D341Med (cell line): ENCODE data around the gene ICOS.
"Not testable (repeated sequence)": the region's sequence is repeated elsewhere in the genome, so short reads cannot be mapped to it uniquely, and the experiment has no call there.

ENCODE experiments used
- DNase-seq: peaks from one replicate; pipeline ENCODE4 v3.0.0; 2012; ENCODE audit warnings: low spot score

ICOS gene

DNA sequence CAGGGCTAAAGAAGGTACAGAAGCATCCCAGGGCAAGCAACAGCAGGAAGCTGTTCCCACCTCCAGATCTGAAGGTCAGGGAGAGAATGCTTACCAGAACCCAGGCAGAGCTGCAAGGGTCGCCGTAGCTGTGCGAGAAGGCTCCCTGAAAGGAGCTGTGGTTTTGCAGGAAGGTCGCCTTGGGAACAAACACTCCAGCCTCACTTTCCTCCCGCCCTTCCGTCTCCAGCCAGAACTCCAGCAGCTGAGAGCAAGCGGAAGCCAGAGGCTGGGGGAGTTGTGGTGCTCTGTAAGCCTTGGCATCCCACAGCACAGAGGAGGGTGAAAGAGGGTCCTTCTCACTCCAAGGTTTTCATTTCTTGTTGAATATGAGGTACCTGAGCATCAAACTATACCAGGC lies 18.3 kb upstream of the ICOS start:
- no peak for DNase-seq

GRCh38 chr2:203918839-203919238 lies 17.7 kb upstream of the ICOS start:
- DNase-seq = no peak

- DNase-seq = no peak
Observed at GRCh38 chr2:203925512-203926158, 10.9 kb upstream of the ICOS start.

DNA sequence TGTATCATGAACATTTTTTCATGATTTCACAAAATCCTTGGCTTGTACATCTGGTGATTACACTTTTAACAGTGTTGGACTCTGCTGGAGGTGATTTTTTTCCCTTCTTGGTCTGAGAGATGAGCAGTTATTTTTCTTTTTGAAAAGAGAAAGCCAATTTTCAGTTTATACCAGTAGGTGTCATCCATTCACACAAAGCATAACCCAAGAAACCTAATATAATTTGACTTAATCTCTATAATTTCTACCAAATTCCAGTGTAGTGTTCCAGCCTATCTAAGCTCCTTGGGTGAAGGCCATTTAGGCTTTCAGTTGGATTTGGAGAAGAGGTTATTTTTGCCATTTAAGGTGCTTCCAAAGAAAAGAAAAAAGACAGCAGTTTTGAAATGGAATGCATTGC lies 7.7 kb upstream of the ICOS start:
- DNase-seq = no peak

DNA sequence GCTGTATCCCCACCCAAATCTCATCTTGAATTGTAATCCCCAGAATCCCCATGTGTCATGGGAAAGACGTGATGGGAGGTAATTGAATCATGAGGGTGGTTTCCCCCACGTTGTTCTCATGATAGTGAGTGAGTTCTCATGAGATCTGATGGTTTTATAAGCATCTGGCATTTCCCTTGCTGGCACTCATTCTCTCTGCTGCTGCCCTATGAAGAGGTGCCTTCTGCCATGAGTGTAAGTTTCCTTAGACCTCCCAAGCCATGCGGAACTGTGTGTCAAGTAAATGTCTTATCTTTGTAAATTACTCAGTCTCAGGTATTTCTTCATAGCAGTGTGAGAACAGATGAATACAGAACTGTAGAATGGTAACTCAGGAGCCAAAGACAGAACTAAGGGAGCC lies 5.3 kb upstream of the ICOS start:
- not testable (repeated sequence) for DNase-seq

- no peak for DNase-seq
Observed at GRCh38 chr2:203934041-203934492, 2.5 kb upstream of the ICOS start.

- no peak for DNase-seq
Observed at GRCh38 chr2:203934711-203935438, 1.7 kb upstream of the ICOS start.

DNA sequence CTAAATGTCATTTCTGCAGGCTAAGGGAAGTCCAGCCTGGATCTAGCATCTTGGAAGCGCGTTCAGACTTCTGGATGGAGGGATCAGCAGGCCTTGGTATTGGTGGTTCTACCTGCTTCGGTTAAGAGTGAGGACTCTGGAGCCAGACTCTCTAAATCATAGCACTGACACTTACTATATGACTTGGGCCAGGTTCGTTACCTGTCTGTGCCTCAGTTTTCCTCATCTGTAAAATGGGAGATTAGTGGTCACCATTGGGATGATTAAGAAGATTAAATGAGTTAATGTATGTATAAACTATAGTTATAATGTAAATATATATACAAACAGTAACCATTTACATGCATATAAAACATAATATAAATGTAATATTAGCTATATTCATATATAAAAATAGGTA lies 995 bp upstream of the ICOS start:
- DNase-seq = no peak

DNA sequence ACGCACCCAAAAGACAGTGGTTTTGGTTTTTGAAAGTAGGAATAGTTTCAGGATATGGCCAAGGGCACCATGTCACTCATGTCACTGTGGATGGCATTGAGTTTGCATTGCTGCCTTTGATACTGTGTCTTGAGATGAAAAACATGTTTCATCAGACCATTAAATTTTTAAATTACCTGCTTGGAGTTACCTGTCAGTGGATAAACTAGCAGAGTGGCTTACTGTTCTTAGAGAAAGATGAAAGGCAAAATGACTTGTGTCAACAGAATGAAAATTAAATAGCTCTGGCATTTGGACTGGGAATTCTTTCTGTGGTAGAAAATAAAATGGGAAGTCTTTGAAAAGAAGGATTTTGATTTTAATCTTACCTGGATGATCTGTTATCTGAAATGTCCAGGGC lies 386 bp downstream of the ICOS start:
- DNase-seq = no peak

DNA sequence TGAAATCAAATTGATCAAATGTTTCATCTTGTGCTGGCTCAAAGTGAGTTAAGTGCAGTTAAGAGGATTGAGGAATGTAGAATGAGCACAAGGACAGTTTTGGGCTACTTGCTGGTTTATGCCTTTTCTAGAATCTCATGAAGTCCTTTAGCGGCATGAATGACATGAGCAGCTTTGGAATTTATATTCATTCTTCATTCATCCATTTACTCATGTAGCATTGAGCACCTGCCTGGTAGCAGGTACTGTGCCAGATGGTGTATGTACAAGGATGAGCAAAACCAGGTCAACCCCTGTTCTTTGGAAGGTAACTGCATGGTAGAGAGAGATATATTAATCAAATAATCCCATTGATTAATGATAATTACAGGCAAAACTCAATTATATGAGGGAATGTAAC lies 1.2 kb downstream of the ICOS start:
- DNase-seq = no peak

DNA sequence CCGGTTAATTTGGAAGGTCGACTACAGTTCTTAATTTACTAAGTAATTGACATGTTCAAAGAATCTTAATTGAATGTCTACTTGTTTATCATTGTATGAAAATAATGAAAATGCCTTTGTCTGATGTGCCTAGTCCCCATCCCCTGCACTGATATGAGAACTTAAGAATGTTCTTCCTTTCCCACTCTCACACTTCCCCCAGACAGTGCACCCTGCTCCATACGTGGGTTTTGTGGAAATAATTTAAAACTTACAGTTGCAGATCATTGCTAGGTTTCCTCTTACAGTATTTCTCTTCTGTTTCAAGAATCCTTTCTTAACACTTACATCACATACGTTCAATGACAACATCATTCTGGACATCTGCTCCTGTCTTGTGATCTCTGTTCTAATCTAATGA lies 3.5 kb downstream of the ICOS start:
- DNase-seq = no peak

- DNase-seq = not testable (repeated sequence)
Observed at GRCh38 chr2:203943493-203944382, 7.2 kb downstream of the ICOS start.

DNA sequence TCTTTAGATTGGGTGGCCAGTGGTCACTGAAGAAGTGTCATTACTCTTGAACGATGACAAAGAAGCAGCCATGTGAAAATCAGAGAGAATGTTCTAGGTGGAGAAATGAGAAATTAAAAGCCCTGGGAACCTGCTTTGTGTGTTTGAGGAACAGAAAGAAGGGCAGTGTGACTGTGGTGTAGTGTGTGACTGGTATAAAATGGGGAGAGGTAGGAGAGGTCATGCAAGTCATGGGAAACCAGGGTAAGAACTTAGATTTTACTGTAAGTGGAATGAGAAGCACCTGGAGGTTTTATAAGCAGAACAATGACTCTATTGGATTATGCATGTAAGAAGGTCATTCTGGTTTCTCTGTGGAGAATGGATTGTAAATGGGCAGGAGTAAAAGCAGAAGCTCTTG lies 12.2 kb downstream of the ICOS start:
- no peak for DNase-seq

DNA sequence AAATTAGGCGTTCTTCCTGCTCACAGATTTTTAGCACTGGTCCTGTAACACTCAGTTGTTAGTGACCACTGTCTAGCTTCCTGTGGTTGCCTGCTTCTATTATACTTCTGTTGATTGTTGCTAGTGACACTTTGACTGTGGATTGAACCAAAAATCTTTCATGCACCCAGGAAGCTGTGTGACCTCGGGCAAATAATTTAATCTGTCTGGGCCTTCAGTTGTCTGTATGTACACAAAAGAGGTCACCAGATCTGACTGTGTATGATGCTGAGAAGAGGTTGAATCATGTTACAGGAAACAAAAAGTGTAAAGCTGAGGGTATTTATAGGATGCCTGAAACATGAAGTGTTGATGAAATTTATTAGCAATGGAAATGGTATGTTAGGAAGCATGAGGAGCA lies 12.7 kb downstream of the ICOS start:
- DNase-seq = no peak

GRCh38 chr2:203951366-203951902 lies 14.9 kb downstream of the ICOS start:
- no peak for DNase-seq

DNA sequence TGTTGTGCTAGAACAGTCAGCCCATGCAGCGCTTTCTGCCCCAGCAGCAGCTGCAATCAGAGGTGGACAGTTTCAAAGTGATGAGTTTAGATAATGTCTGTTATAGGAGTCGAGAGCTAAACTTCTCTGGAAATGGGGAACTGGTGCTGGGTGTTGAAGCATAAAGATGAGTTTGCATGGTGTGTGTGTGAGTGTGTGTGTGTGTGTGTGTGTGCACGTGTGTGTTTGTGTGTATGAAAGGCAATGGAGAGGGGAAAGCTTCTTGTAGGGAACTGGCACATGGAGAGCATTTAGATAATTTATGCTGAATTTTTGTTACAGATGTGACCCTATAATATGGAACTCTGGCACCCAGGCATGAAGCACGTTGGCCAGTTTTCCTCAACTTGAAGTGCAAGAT lies 22.7 kb downstream of the ICOS start:
- DNase-seq = no peak

DNA sequence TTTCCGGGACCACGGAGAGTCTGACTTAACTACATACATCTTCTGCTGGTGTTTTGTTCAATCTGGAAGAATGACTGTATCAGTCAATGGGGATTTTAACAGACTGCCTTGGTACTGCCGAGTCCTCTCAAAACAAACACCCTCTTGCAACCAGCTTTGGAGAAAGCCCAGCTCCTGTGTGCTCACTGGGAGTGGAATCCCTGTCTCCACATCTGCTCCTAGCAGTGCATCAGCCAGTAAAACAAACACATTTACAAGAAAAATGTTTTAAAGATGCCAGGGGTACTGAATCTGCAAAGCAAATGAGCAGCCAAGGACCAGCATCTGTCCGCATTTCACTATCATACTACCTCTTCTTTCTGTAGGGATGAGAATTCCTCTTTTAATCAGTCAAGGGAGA lies 23.1 kb downstream of the ICOS start:
- no peak for DNase-seq

DNA sequence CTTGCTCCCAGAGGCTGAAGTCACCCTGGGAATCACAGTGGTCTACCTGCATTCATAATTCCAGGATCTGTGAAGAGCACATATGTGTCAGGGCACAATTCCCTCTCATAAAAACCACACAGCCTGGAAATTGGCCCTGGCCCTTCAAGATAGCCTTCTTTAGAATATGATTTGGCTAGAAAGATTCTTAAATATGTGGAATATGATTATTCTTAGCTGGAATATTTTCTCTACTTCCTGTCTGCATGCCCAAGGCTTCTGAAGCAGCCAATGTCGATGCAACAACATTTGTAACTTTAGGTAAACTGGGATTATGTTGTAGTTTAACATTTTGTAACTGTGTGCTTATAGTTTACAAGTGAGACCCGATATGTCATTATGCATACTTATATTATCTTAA lies 24.2 kb downstream of the ICOS start:
- no peak for DNase-seq

- DNase-seq = not testable (repeated sequence)
Observed at GRCh38 chr2:203965190-203965589, 28.6 kb downstream of the ICOS start.

DNA sequence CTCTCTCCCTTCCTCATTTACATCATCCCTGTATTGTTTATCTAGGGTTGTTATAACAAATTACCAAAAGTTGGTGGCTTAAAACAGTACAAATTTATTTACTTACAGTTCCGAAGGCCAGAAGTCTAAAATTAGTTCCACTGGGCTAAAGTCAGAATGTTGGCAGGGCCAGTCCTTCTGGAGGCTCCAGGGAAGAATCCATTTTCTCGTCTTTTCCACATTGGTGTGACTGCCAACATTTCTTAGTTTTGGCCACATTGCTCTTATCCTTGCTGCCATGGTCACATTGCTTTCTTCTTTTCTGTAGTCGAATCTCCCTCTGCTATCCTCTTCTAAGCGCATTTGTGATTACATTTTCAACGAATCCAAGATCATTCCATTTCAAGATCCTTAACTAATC lies 34.7 kb downstream of the ICOS start:
- no peak for DNase-seq

- no peak for DNase-seq
Observed at GRCh38 chr2:203972066-203972465, 35.5 kb downstream of the ICOS start.

GRCh38 chr2:203973000-203973399 lies 36.4 kb downstream of the ICOS start:
- no peak for DNase-seq

DNA sequence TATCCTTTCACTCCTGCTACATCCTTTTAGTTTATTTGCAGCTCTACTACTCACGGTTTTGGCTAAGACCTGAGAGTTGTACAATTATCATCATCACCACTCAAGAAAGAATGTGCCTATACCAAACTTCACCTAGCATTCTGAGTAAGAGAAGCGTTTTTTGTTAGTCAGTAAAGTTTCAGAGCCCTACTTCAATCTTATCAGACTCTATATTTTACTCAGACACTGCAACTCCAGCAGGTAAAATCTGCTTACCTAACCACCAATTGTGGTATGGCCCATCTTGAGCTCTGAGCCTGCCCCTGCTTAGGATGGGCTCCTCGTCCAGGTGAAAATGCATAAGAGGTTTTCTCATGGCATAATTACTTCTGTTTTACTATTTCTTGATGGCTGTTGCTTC lies 37.1 kb downstream of the ICOS start:
- no peak for DNase-seq
